Endothelial cell of umbilical vein (primary cell): Measurements from ENCODE around the gene ZNF385C. TPM values are rescaled to one million over a fixed set of nuclear protein-coding genes. Genes with fewer than 3 reads are reported as not detected.

Experiments
- BruUV-seq: library from RNA; stranded (reverse); fragments of 400-500 nt; replicated peaks from 2 replicates; lab custom pipeline; 2021; lab: Mats Ljungman, UMichigan
- CTCF ChIA-PET: fragments of 300-600, 350-600 bp; sonication (Branson Sonifier 250); formaldehyde crosslinking; loops from one replicate; lab custom pipeline; 2021; ENCODE audit warnings: antibody characterized with exemption, inconsistent platforms; lab: Charles Lee
- POLR2A ChIA-PET: fragments of 300-600, 350-600 bp; sonication (Branson Sonifier 250); formaldehyde crosslinking; loops from one replicate; lab custom pipeline; 2021; ENCODE audit warnings: antibody characterized with exemption, inconsistent platforms; lab: Charles Lee
- DNase-seq: peaks from one replicate; pipeline ENCODE4 v3.0.0-alpha.2; 2011; ENCODE audit warnings: low read depth, low spot score
- FAIRE-seq: peaks from 2 replicates; lab custom pipeline; 2011; peaks lifted over from hg19 to GRCh38; lab: Jason Lieb, UNC
- H2AFZ ChIP-seq: 2 replicates; pipeline ENCODE4 v1.6.0; 2012; ENCODE audit warnings: low read depth, low read length, control low read depth, inconsistent platforms
- H3K27ac ChIP-seq: 2 replicates; pipeline ENCODE4 v1.5.1; 2011; ENCODE audit warnings: low read depth, mild to moderate bottlenecking, control low read depth, low read length, moderate library complexity; ENCODE audit not compliant: insufficient read depth
- H3K27me3 ChIP-seq, 2 experiments: 2 replicates each; pipeline versions ENCODE4 v1.6.0 to v1.6.1; 2011; ENCODE audit warnings: low read length in 2 of 2, mixed read lengths in 1 of 2; ENCODE audit not compliant: control insufficient read depth in 2 of 2, insufficient read depth in 2 of 2
- H3K36me3 ChIP-seq, 2 experiments: 2 replicates in 1 of 2; 3 replicates in 1 of 2; pipeline ENCODE4 v1.5.1; 2011; ENCODE audit warnings: low read length in 2 of 2, mild to moderate bottlenecking in 1 of 2, moderate library complexity in 1 of 2; ENCODE audit not compliant: control insufficient read depth in 2 of 2, insufficient read depth in 2 of 2; ENCODE audit errors: extremely low read depth in 1 of 2
- H3K4me1 ChIP-seq: 3 replicates; pipeline ENCODE4 v1.5.1; 2011; ENCODE audit warnings: mild to moderate bottlenecking, low read length; ENCODE audit not compliant: control insufficient read depth, insufficient read depth; ENCODE audit errors: extremely low read depth
- H3K4me2 ChIP-seq: 2 replicates; pipeline ENCODE4 v1.6.1; 2011; ENCODE audit warnings: low read length, control low read depth, mixed read lengths; ENCODE audit not compliant: insufficient read depth
- H3K4me3 ChIP-seq, 3 experiments: fragments of 200-600 bp in 1 of 3; sonication (generic), shearing (Covaris generic) in 1 of 3; replicated peaks in 1 of 3; 2 replicates each; pipeline ENCODE4 v1.5.1; 2011 to 2016; ENCODE audit warnings: control low read depth in 3 of 3, low read length in 3 of 3, mild to moderate bottlenecking in 2 of 3, inconsistent platforms in 1 of 3, low read depth in 1 of 3, moderate library complexity in 1 of 3; ENCODE audit not compliant: insufficient read depth in 1 of 3
- H3K79me2 ChIP-seq: 2 replicates; pipeline ENCODE4 v1.6.0; 2012; ENCODE audit warnings: low read length, inconsistent platforms; ENCODE audit not compliant: control insufficient read depth, insufficient read depth
- H3K9ac ChIP-seq: replicated peaks from 2 replicates; pipeline ENCODE3; 2011; ENCODE audit warnings: low read length, control low read depth; ENCODE audit not compliant: insufficient read depth; ENCODE audit errors: extremely low read depth
- H3K9me1 ChIP-seq: replicated peaks from 3 replicates; pipeline ENCODE4 v1.6.0; 2011; ENCODE audit warnings: mild to moderate bottlenecking, low read length; ENCODE audit not compliant: control insufficient read depth, insufficient read depth; ENCODE audit errors: extremely low read depth
- H3K9me3 ChIP-seq: replicated peaks from 2 replicates; pipeline ENCODE4 v1.5.1; 2012; ENCODE audit warnings: low read length, inconsistent platforms; ENCODE audit not compliant: control insufficient read depth, insufficient read depth
- H4K20me1 ChIP-seq: replicated peaks from 2 replicates; pipeline ENCODE3; 2011; ENCODE audit warnings: mild to moderate bottlenecking, low read length; ENCODE audit not compliant: control insufficient read depth, insufficient read depth; ENCODE audit errors: extremely low read depth
- EZH2 ChIP-seq: IDR thresholded peaks from 2 replicates; pipeline ENCODE4 v1.6.1; 2012; ENCODE audit warnings: borderline replicate concordance, low read depth, mild to moderate bottlenecking, moderate library complexity, low read length, inconsistent platforms; ENCODE audit not compliant: severe bottlenecking
- FOS ChIP-seq: IDR thresholded peaks from 2 replicates; pipeline ENCODE4 v1.6.1; 2011; ENCODE audit warnings: mild to moderate bottlenecking, low read length, moderate library complexity, borderline replicate concordance; ENCODE audit not compliant: insufficient read depth
- GATA2 ChIP-seq: IDR thresholded peaks from 2 replicates; pipeline ENCODE4 v1.7.0; 2011; ENCODE audit warnings: low read depth, mild to moderate bottlenecking, moderate library complexity, mixed read lengths, low read length; ENCODE audit not compliant: insufficient read length, insufficient read depth
- JUN ChIP-seq: IDR thresholded peaks from 2 replicates; pipeline ENCODE4 v1.6.1; 2011; ENCODE audit warnings: borderline replicate concordance, low read depth; ENCODE audit not compliant: insufficient read length, insufficient read depth
- MYC ChIP-seq: IDR thresholded peaks from one replicate; pipeline ENCODE4 v1.6.1; 2011; ENCODE audit warnings: mild to moderate bottlenecking, low read depth, low read length
- POLR2A ChIP-seq: IDR thresholded peaks from 2 replicates; pipeline ENCODE4 v1.6.1; 2012; ENCODE audit warnings: low read depth, mild to moderate bottlenecking, control low read depth, low read length
- POLR2AphosphoS5 ChIP-seq: IDR thresholded peaks from 2 replicates; pipeline ENCODE4 v1.6.1; 2012; ENCODE audit warnings: low read depth, mild to moderate bottlenecking, control low read depth, low read length, moderate library complexity; ENCODE audit not compliant: insufficient read depth
- dilution Hi-C: fragments of 300-500 bp; cut with MboI; formaldehyde crosslinking; loops from one replicate; pipeline ENCODE4 v1.15.0; 2019; ENCODE audit warnings: low sequenced_read_pairs; ENCODE audit not compliant: extremely low pct_ligation_motif_present
- intact Hi-C: fragments of 100-400 bp; cut with micrococcal nuclease; formaldehyde crosslinking; loops from one replicate; pipeline ENCODE4 v1.10.0; 2022
- polyA plus RNA-seq, 4 experiments: library from polyadenylated mRNA; depleted of rRNA in 3 of 4; stranded (reverse) in 3 of 4; unstranded in 1 of 4; fragments of >200 nt; gene quantifications; 2 replicates each; pipeline versions ENCODE4 v1.2.1 to v1.2.3, GENCODE V29; 2011 to 2012; ENCODE audit warnings: missing spikeins in 1 of 4
- total RNA-seq: library from RNA; stranded (reverse); gene quantifications from 2 replicates; pipeline ENCODE4 v1.2.3, GENCODE V29; 2021
- TF ChIP-seq, protein P1 (sequence below), 2 donors: IDR thresholded peaks; 1 replicate in 1 of 2; 2 replicates in 1 of 2; pipeline ENCODE4 v1.5.1; 2011; ENCODE audit warnings: low read length in 2 of 2, mild to moderate bottlenecking in 2 of 2, moderate library complexity in 2 of 2, control low read depth in 1 of 2, inconsistent platforms in 1 of 2, low read depth in 1 of 2; ENCODE audit not compliant: insufficient read depth in 1 of 2; ENCODE audit errors: extremely low read depth in 1 of 2
- TF ChIP-seq, protein P2 (sequence below): IDR thresholded peaks from 2 replicates; pipeline ENCODE4 v1.6.1; 2011; ENCODE audit not compliant: insufficient read depth, insufficient read length

Gene ZNF385C
- total and polyA plus RNA-seq, 2 donors (not counting 3 experiments of a cell fraction or from before 2014, with no cell fraction given) = 0.07 TPM; not detected in 1

DNA sequence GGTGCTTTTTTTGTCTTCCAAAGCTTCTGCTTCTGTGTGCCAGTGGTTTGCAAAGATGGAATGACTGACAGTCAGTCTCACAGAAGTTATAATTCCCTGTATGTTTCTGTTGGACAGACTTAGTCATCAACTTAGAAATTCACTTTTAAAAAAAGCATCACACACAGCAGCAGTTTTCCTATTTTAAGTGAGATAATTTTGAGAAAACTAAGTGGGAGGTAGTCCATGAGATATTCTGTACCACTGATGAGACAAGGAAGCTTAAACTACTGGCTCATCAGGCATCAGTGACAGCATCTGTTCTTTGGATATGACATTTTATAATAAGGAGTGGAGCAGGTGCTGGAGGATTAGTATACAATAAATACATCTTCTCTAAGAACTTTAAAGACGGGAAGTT, 111.6 kb downstream of the ZNF385C start:
- Histone ChIP-seq H3K27me3 (no peaks in the 10 kb centered on the region), H3K4me2 (no peak overlapping the region), H3K9me1 (no peaks in the 10 kb centered on the region), H2AFZ (no peak overlapping the region), H4K20me1 (no peaks in the 10 kb centered on the region), H3K4me1 (no peaks in the 10 kb centered on the region), H3K79me2 (no peaks in the 10 kb centered on the region), H3K4me3 (no peak overlapping the region), H3K9ac (no peak overlapping the region), H3K9me3 (no peaks in the 10 kb centered on the region), H3K27ac (no peak overlapping the region), H3K36me3 (peaks cover 31 to 46% of the 10 kb centered on the region in 2 experiments)
- no TSS peak for BruUV-seq
- no peak for DNase-seq
- no peak for FAIRE-seq
- TF ChIP-seq MYC (no peak), JUN (no peak), EZH2 (no peak), FOS (no peak), POLR2A (no peak), GATA2 (no peak), POLR2AphosphoS5 (no peak)
- TF ChIP-seq, protein P1, sequence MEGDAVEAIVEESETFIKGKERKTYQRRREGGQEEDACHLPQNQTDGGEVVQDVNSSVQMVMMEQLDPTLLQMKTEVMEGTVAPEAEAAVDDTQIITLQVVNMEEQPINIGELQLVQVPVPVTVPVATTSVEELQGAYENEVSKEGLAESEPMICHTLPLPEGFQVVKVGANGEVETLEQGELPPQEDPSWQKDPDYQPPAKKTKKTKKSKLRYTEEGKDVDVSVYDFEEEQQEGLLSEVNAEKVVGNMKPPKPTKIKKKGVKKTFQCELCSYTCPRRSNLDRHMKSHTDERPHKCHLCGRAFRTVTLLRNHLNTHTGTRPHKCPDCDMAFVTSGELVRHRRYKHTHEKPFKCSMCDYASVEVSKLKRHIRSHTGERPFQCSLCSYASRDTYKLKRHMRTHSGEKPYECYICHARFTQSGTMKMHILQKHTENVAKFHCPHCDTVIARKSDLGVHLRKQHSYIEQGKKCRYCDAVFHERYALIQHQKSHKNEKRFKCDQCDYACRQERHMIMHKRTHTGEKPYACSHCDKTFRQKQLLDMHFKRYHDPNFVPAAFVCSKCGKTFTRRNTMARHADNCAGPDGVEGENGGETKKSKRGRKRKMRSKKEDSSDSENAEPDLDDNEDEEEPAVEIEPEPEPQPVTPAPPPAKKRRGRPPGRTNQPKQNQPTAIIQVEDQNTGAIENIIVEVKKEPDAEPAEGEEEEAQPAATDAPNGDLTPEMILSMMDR (IDR thresholded peaks at IDR 0.05; ENCODE audit: extremely low read depth in 1 of 2, insufficient read depth in 1 of 2, low read depth in 1 of 2, low read length in 2 of 2) = no peak
- TF ChIP-seq, protein P2, sequence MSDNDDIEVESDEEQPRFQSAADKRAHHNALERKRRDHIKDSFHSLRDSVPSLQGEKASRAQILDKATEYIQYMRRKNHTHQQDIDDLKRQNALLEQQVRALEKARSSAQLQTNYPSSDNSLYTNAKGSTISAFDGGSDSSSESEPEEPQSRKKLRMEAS = no peak
- intact Hi-C loops (no loop called here), dilution Hi-C loops (no loop called here)
- CTCF ChIA-PET = interaction anchor here (1.7 kb wide), 1 partner anchor 115 kb away, joined by 3 read pairs; no protein-coding TSS in a partner anchor
- POLR2A ChIA-PET = no interaction called here
